Hindlimb muscle (tissue), 1 donor: ENCODE measurements around the gene NEURL1. TPM values are rescaled to one million over a fixed set of nuclear protein-coding genes. Genes with fewer than 3 reads are reported as not detected.
"Not testable (repeated sequence)": the region's sequence is repeated elsewhere in the genome, so short reads cannot be mapped to it uniquely, and the experiment has no call there.

ENCODE experiments used
- DNase-seq: peaks from one replicate; pipeline ENCODE4 v3.0.0-alpha.2; 2013
- polyA plus RNA-seq: library from polyadenylated mRNA; unstranded; fragments of 120-200 nt; gene quantifications from one replicate; pipeline ENCODE4 v1.2.1, GENCODE V29; 2013; ENCODE audit not compliant: insufficient read length

The NEURL1 gene
- polyA plus RNA-seq, 1 donor, result 40.7 TPM

- DNase-seq, result no peak
These were observed 692 bp downstream of the NEURL1 start for GRCh38 chr10:103493916-103494877.

- no peak for DNase-seq
These were observed 1.8 kb downstream of the NEURL1 start for GRCh38 chr10:103495321-103495720.

GRCh38 chr10:103497161-103497915, 3.8 kb downstream of the NEURL1 start:
- no peak for DNase-seq

- no peak for DNase-seq
These were observed 5.6 kb downstream of the NEURL1 start for GRCh38 chr10:103498936-103499638.

- DNase-seq, result no peak
These were observed 6.4 kb downstream of the NEURL1 start for GRCh38 chr10:103499881-103500280.

- DNase-seq, result no peak
These were observed 7.0 kb downstream of the NEURL1 start for GRCh38 chr10:103500481-103500880.

GRCh38 chr10:103501186-103501585, 7.7 kb downstream of the NEURL1 start:
- DNase-seq, result no peak

GRCh38 chr10:103502849-103503660, 9.6 kb downstream of the NEURL1 start:
- no peak for DNase-seq

GRCh38 chr10:103503777-103504176, 10.3 kb downstream of the NEURL1 start:
- DNase-seq, result not testable (repeated sequence)

GRCh38 chr10:103504181-103504783, 10.8 kb downstream of the NEURL1 start:
- DNase-seq, result no peak

- no peak for DNase-seq
These were observed 12.6 kb downstream of the NEURL1 start for GRCh38 chr10:103506061-103506460.

GRCh38 chr10:103507235-103508191, 14.0 kb downstream of the NEURL1 start:
- DNase-seq, result no peak

GRCh38 chr10:103510046-103510685, 16.7 kb downstream of the NEURL1 start:
- no peak for DNase-seq

GRCh38 chr10:103510791-103511752, 17.6 kb downstream of the NEURL1 start:
- DNase-seq, result no peak

GRCh38 chr10:103512166-103512565, 18.7 kb downstream of the NEURL1 start:
- no peak for DNase-seq

GRCh38 chr10:103512591-103513379, 19.3 kb downstream of the NEURL1 start:
- DNase-seq, result no peak

GRCh38 chr10:103513380-103514060, 20.0 kb downstream of the NEURL1 start:
- no peak for DNase-seq
